Measurements from ENCODE around the gene TMEM191B.
"Not testable (repeated sequence)": the region's sequence is repeated elsewhere in the genome, so short reads cannot be mapped to it uniquely, and the experiment has no call there.

The TMEM191B gene

DNA sequence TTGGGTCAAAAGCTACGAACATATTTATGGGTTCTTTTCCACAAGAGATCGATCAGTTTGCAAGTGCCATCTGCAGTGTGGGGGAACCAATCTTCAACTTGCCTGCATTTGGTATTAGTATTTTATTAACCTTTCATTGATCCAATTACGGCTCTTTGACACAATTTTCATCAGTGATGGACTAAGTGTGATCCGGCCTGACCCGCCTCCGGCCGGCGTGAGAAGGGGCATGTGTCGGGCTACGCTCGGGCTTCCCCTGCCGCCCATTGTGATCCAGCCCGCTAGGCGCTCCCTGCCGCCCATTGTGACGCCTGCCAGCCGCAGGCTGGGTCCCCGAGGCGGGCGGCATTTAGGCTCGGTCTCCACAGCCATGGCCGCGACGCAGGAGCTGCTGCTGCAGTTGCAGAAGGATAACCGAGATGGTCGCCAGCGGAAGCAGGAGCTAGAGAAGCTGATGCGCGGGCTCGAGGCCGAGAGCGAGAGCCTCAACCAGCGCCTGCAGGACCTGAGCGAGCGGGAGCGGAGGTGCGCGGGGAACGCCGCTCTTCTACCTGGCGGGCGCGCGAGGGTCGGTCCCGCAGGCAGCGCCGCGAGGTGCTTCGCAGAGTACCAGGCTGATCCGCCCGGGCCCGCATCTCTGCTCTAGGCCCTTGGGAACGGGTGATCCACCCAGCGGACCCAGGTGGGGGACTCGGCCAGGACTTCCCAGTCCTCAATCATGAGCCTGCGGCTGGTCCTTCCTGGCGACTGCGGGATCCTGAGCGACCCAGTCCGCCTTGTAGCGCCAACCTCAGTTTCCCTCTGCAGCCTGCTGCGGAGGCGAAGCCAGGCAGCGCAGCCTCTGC, at the start of gene TMEM191B:
Gene TMEM191B (plus strand): TSS at position 51 of the 845 bp plus-strand sequence. CDS start 179 bp downstream, at position 230.
- not testable (repeated sequence) for DNase-seq (ENCODE audit: low read depth, low spot score)

DNA sequence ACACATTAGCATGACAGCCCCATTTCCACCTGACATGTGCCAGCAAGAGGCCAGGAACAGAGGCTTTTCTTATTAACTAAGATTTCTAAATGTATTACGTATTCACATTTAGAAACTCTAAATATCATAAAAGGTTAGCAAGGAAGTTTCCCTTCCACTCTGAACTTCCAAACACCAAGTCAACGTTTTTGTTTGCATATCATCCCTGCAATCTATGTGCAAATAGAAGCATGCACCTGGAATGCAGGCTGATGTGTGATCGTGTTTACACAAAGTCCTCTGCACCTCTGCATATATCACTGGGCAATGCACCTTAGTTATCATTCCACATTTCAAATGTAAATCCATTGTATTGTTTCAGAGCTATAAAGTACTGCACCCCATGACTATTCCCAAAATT, 31.4 kb upstream of the TMEM191B start:
- not testable (repeated sequence) for DNase-seq (ENCODE audit: low read depth, low spot score)

DNA sequence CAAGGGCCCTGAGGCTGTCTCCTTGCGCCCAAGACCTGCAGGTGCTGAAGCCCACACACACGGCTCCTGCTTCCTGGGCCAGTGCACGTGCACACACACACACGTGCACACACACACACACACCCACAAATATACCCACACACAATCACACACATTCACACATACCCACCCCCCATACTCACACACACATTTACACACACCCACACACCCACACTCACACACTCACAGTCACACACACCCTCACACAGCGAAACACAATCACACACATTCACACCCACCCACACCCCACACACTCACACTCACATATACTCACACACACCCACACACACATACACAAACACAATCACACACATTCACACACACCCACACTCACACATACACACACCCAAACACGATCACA, 16.3 kb upstream of the TMEM191B start:
- not testable (repeated sequence) for DNase-seq (ENCODE audit: low read depth, low spot score)

DNA sequence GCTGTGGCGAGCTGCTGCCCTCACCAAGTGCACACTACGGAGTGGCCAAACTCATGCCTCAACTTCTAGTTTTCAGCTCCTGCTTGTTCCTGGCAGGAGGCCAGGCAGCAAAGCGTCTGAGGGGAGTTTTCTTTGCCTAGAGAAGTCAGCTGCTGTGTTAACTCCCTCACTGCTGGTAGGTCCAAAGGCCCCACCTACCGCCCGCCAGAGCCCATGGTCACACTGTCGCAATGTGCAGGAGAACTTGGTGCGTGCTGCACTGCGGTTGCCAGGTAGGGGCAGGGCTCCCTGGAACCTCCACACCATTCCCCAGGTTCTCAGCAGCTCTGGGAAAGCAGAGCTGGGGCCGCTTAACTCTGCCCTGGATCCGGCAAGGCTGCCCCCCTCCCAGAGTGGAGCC, 15.2 kb upstream of the TMEM191B start:
- DNase-seq (ENCODE audit: low read depth, low spot score), result not testable (repeated sequence)

DNA sequence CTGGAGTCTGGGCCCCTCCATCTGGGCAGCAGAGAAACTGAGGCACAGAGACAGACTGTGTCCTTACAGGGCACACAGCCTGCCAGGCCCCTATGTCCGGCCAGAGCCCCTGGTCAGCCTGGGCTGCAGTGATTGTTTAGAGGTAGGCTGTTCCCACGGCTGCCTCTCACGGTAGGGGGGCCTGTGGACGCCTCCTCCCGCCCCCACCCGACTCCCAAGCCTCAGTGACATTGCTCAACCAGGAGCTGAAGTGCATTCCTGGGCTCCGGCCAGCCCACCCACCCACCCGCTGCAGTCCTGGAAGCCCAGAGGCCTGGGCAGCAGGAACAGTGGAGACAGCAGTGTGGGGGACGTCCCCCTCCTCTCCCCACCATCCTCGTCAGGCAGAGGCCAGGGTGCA, 14.1 kb upstream of the TMEM191B start:
- DNase-seq (ENCODE audit: low read depth, low spot score), result peak; percentile 1

DNA sequence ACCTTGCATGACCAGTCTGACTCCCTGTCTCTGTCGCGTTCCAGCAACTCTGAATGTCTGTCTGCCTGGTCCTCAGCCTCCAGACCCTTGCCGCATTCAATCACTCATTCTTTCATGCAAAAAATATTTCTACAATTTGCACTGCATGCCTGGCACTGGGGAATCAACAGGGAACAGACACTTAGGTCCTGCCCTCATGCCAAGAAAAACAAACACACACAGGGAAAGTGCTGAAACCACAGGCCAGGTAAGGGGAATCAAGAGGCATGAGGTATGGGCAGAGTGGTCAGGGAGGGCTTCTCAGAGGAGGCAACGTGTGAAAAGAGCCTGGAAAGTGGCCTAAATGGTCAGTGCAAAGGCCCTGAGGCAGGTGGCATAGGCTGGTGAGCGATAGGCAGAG, 9.5 kb upstream of the TMEM191B start, which contains the start of gene GGTLC3:
Gene GGTLC3 (minus strand): TSS at position 101 of the 400 bp plus-strand sequence. CDS start 264 bp downstream, outside the sequence.
- not testable (repeated sequence) for DNase-seq (ENCODE audit: low read depth, low spot score)

DNA sequence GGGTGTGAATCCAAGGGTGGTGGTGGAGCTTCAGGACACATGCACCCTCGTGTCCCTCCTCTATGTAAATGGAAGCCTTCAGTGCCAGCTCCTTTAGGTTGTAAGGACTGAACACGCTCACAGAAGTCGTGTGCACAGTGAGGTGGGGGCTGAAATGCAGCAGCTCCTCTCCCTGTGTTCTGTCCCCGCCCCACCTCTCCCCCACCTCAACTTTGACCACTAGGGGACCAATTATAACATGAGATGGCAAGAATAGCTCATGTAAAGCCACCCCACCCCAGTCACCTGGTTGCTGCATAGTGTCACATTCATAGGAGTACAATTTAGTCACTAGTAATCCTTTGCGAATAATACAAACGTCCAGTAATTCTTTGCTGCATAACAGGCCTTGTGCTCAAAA, 4.8 kb upstream of the TMEM191B start:
- not testable (repeated sequence) for DNase-seq (ENCODE audit: low read depth, low spot score)

DNA sequence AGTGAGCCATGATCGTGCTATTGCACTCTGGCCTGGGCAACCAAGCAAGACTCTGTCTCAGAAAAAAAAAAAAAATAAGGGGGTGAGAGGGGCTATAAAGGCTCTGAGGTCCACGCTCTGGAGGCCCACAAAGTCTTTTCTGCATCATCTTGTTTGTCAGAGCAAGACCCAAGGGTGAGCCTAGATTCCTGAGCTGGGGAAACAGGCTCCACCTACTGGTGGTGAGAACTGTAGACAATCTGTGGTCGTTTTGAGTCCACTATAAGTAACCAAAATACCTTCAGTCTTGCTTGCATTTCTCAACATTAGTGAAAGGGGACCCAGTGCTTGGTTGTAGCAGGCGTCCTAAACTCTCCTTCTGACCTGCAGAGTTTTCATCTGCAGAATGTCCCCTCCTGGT, 4.3 kb upstream of the TMEM191B start:
- DNase-seq (ENCODE audit: low read depth, low spot score), result not testable (repeated sequence)

DNA sequence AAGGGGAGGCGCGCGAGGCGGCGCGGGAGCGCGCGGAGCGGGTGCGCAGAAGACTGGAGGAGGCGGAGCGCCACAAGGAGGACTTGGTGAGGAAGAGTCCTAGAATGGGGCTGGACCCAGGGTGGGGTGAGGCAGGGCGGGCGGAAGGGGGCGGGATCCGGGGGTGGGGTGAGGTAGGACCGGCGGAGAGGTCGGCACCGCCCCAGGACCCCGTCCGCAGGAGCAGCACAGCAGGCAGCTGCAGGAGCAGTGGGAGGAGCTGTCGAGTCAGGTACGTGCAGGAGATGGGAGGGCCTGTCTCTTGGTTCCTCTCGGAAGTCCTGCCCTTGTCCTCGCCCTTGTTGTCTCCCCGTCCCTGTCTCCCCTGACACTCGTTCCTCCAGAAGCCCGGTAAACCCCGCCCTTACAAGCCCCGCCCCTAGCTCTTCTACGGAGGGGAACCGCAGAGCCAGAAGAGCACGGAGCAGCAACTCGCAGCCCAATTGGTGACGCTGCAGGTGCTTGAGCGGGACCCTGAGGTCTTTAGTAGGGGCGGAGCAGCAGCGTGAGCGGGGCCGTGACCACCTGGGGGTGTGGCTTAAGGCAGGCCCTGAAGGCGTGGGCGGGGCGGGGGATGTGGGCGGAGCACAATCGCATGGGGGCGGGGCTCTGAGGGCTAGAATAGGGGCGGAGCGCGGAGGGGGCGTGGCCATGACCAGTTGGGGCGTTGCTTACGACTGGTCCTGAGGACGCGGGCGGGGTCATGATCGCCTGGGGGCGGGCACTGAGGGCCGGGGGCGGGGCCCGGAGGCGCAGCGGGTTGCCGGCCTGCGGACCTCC, 1.2 kb downstream of the TMEM191B start:
- peak; percentile 50 for DNase-seq (ENCODE audit: low read depth, low spot score)

DNA sequence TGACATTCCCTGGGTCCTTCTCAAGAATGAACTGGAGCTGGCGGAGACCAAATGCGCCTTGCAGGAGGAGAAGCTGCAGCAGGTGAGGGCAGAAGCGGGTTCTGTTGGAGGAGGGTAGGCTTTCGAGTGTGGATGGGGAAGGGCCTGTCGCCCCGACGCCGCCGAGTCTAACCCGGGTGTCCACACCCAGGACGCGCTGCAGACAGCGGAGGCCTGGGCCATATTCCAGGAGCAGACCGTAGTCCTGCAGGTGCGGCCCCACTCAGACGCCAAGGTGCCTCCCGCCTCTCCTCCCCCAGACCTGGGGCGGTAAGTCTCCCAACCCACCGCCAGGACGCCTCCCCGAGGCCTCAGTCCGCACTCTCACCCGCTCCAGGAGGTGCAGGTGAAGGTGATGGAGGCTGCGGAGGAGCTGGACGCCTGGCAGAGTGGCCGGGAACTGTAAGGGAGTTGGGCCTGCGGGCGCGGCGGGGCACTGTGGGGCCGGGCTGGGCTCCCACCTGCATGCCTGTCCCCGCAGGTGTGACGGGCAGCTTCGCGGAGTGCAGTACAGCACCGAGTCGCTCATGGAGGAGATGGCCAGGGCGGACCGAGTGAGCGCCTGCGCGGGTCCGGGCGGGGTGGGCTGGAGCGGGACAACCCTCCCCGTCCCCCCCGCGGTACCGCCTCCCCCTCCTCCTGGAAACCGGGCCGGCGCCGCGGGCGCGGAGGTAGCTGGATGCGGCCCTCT, 2.0 kb downstream of the TMEM191B start:
- not testable (repeated sequence) for DNase-seq (ENCODE audit: low read depth, low spot score)

DNA sequence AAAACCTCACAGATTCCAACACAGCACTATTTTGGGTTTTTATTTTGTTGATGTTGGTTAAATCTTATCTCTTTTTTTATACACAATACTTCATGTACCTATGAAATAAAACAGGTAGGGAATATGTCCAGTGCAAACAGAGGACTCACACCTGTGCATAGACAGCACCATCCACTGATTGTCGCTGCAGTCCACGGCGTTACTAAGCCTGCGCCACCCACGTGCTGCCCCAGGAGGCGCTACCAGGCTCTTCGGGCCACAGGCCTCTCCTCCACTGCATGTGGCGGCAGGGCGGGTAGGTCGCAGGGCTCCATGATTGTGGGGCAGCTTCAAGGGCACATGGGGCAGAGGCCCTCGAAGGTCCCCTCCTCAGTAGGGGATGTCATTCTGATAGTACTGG, 6.0 kb downstream of the TMEM191B start:
- DNase-seq (ENCODE audit: low read depth, low spot score), result not testable (repeated sequence)

DNA sequence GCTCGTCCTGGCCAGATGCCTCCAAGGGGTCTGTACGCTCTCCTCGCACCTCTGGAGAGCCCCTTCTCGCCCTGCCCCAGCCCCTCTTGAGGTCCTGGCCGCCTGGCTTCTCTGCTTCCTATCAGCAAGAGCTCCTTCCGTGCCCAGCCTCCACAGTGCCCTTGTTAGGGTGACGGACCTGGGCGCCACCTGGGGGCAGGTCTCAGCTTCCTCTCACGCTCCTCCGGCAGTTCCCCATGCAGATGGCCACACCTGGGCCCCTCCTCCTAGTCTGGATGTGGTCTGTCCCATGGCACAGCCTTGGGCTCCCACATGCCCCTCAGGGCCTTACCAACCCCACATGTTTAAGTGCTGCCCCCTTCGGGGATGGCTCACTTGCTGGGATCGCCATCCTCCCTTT, 6.7 kb downstream of the TMEM191B start:
- not testable (repeated sequence) for DNase-seq (ENCODE audit: low read depth, low spot score)

DNA sequence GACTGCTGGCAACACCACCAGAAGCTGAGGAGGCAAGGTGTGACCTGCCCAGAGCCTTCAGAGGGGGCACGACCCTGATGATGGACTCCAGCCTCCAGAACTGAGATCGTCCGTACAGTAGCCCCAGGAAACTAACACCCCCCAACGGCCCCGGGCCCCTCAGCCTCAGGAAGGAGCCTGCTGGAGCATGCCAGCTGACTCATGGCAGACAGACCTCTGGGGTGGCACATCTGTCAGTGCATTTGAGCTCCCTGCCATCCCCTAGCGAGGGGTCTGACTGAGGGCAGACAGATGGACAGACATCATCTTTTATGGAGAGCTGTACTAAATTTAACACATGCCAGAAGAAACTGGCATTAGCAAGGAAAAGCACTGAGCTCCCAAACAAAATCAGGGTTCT, 12.4 kb downstream of the TMEM191B start:
- not testable (repeated sequence) for DNase-seq (ENCODE audit: low read depth, low spot score)

DNA sequence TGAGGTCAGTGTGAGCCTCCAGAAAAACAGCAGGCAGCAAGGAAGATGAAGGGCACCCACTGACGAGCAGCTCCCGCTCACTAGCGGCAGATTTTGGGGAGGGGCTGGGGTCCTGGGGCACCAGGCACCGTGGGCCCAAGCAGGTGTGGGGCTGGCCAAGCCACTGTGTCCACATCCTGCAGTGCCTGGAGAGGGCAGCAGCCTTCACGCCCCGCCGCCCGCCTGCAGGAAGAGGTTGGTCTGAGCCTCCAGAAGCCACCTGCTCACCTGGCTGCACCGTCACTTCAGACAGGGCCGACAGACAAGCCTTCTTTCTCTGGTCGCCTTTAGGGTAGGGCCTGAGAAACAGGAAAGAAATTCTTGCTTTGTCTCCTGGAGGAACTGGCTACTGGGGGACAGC, 15.8 kb downstream of the TMEM191B start:
- DNase-seq (ENCODE audit: low read depth, low spot score), result not testable (repeated sequence)

DNA sequence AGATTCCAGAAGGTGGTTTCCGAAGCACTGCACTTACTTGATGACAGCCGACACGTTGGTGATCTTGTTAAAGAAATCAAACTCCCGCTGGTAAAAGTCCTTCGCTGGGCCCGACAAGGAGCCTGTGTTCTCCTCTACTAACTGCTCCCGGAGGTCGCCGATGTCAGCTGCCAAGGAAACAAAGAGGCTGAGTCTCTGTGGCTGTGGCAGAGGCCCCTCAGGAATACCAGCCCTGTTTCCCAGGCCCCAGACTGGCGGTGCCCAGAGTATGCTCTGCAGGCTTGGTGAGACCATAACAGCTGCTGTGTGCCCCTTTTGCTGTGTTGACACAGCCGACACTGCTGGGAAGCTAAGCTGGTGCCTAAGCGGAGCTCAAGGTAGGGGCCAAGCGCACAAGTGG, 17.0 kb downstream of the TMEM191B start:
- DNase-seq (ENCODE audit: low read depth, low spot score), result not testable (repeated sequence)

DNA sequence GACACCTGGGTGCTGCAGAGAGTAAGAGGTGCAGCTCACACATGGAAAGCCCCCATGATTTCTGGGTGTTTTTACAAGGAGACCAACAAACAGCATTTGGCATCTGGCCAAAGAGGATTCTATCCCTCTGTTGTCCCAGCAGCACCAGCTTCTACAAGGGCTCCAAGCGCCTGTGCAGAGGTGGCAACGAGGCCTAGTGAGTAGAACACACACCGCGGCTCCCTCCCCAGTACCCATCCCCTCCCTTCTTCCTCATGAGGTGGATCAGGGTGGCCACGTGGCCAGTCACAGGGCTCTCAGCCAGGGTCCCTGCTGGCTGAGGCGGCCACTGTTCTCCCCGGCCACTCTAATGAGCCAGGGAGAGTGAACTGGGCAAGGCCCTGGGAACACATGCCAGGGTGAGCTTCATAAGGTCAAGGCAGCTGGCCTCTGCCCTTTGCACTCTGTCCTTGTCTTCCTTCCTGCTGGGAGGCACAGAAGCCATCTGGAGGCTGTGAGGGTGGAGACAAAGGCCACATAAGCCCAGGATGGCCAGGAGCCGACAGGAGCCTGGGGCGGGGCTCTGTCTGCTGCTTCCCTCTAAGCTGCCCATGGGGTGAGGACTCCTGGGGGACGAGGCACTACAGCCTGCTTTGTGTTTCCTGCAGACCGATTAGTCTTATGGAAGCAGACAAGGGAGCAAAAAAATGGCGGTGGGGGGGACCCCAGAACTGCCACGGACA, 22.0 kb downstream of the TMEM191B start:
- DNase-seq (ENCODE audit: low read depth, low spot score), result not testable (repeated sequence)

DNA sequence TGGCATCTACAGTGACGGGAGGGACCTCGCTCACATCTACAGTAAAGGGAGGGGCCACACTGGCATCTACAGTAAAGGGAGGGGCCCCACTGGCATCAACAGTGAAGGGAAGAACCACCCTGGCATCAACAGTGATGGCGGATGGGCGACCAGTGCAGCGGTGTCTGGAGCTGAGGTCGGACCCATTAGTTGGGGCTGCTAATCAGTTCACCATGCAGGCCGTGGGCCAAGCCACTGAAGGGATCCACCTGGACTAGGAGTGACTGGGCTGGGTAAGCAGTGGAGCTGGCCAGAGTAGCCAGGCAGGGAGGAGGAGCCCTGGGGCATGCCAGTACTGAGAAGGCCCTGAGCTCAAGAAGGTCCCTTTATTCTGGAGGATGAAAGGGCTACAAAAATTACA, 23.4 kb downstream of the TMEM191B start:
- DNase-seq (ENCODE audit: low read depth, low spot score), result not testable (repeated sequence)

DNA sequence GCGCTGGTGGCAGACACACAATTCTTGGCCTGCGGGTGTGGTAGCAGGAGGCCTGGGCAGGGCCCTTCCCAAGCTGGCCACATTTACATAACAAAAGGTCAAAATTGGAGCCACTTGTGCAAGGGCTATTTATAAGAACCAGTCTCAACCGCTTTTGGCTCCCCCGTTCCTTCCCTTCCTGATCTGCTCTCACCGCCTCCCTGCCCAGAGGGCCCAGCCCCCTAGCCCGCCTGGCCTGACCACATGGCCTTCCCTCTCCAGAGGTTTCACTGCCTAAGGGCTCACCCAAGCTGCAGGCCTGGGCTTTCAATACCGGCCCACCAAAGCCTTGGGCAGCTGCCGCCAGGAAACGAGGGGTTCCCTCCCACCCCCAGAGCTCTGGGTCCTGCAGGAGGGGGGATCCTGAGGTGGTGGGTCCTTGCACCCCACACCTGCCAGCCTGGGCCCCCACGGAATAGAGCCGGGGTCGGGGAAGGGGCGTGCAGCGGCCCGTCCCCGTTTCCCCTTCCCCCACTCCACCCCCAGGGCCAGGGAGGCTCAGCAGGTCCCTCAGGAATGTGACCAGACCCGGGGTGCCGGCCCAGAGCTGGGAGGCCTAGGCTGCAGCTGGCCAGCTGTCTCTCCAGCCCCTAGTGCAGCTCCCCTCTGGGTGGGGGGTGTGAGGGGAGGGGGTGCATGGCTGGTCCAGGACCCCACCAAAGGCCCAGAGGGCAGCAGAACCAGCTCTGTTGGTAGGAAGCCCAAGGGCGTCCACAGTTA, 25.4 kb downstream of the TMEM191B start:
- not testable (repeated sequence) for DNase-seq (ENCODE audit: low read depth, low spot score)

DNA sequence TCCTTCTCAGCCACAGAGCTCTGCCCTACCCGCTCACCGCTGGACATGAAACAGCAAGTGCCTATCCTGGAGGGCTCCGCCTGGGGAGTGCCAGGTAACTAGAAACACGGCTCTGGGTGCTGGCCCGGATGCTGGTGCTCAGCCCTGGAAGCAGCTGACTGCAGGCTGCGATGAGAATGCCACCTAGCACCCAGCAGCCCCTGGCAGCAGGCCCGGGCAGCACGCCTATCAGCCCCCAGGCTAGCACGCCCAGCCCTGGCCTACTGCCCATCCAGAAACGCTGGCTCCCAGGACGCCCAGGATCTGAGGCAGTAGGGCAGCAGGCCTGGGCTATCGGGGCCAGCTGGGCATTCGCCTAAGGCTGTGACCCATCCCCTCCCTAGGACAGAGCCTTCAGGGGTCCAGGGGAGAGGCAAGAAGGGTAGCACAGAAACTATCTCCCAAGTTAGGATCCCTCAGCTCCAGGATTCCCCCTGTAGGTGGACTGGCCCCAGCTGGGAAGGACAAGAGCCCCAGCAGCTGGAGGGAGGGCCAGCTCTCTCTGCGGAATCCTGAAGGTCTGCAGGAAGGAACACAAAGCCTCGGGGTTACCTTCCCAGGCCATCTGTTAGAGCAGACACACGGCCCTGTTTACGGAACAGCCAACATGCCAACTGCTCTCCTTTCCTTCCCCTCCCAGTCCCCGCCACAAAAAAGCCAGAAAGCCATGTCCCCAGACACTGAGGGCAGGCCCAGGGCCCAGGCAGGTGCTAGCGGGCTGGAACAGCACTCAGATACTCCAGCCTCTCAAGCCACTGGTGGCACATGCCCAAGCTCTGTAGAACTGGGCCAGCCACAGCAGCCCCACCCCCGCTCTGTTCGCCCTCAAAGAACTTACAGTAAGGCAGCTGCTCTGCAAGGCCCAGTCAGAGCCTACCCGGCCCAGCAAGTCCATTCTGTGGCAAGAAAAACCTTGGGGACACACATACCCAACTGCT, 27.0 kb downstream of the TMEM191B start:
- not testable (repeated sequence) for DNase-seq (ENCODE audit: low read depth, low spot score)

Measured in astrocyte of the hippocampus (primary cell).